ENCODE measurements around the gene HELZ. TPM values are rescaled to one million over a fixed set of nuclear protein-coding genes. Genes with fewer than 3 reads are reported as not detected.

Gene HELZ
- total and polyA plus RNA-seq, 2 of the 8 experiments (the other 6 are each of a cell fraction or from before 2014, with no cell fraction given), result 10.0 to 48.7 TPM

GRCh38 chr17:67232441-67232840, 12.6 kb downstream of the HELZ start:
- Histone ChIP-seq H3K27ac (ENCODE audit: low read depth, low read length) (no peak overlapping the region), H2BK12ac (ENCODE audit: low read depth, low read length) (no peak overlapping the region), H3K23me2 (ENCODE audit: low read depth, low read length) (no peaks in the 10 kb centered on the region), H3K4ac (replicated peaks; ENCODE audit: insufficient read length, low read depth, low read length) (no peak overlapping the region), H2BK120ac (replicated peaks; ENCODE audit: low read depth, low read length) (no peak overlapping the region), H3K79me2 (ENCODE audit: control insufficient read depth in 1 of 2, insufficient read depth in 2 of 2, low read length in 2 of 2) (peaks cover 0 to 13% of the 10 kb centered on the region in 2 experiments; a peak in 1 of 4 replicates), H3K9me3 (ENCODE audit: insufficient read depth in 2 of 2, low read depth in 1 of 2, low read length in 1 of 2) (no peaks in the 10 kb centered on the region), H4K20me1 (replicated peaks in 1 of 2; ENCODE audit: control insufficient read depth in 1 of 2, insufficient read depth in 2 of 2, low read length in 2 of 2) (no peaks in the 10 kb centered on the region), H3K27me3 (replicated peaks in 1 of 4; ENCODE audit: control insufficient read depth in 3 of 4, extremely low read depth in 1 of 4, insufficient read depth in 3 of 4, low read length in 3 of 4) (no peaks in the 10 kb centered on the region), H3K4me1 (replicated peaks in 1 of 4; ENCODE audit: control insufficient read depth in 3 of 4, insufficient read depth in 4 of 4, low read length in 3 of 4) (no peaks in the 10 kb centered on the region), H3K79me1 (ENCODE audit: low read depth, low read length) (peaks cover 2% of the 10 kb centered on the region), H3K36me3 (ENCODE audit: control insufficient read depth in 2 of 4, insufficient read depth in 4 of 4, low read length in 3 of 4) (peaks cover 0 to 13% (median 4%) of the 10 kb centered on the region in 4 experiments; a peak in 4 of 8 replicates), H4K5ac (ENCODE audit: insufficient read length, low read depth, low read length) (no peak overlapping the region), H4K91ac (replicated peaks; ENCODE audit: insufficient read length, low read length) (no peak overlapping the region), H4K8ac (ENCODE audit: extremely low read depth, insufficient read depth, low read length) (no peak overlapping the region), H2AFZ (ENCODE audit: low read length) (no peak overlapping the region), H2BK20ac (ENCODE audit: low read length) (no peak overlapping the region), H3K9ac (replicated peaks in 1 of 4; ENCODE audit: extremely low read depth in 1 of 4, low read depth in 3 of 4, low read length in 3 of 4) (no peak overlapping the region), H2BK5ac (ENCODE audit: low read depth, low read length) (no peak overlapping the region), H3K14ac (ENCODE audit: insufficient read length) (no peak overlapping the region), H3K18ac (ENCODE audit: extremely low read depth, low read length) (no peak overlapping the region), H3K56ac (replicated peaks; ENCODE audit: insufficient read length, low read depth, low read length) (no peak overlapping the region), H3K23ac (ENCODE audit: insufficient read length) (no peak overlapping the region), H2BK15ac (ENCODE audit: low read length) (no peak overlapping the region), H2AK5ac (ENCODE audit: low read depth, low read length) (no peak overlapping the region), H3K4me3 (ENCODE audit: extremely low read depth in 1 of 4, insufficient read depth in 2 of 4, low read depth in 3 of 4, low read length in 4 of 4) (no peak overlapping the region), H3K4me2 (ENCODE audit: insufficient read depth in 1 of 2, low read depth in 2 of 2, low read length in 2 of 2) (no peak overlapping the region)
- no peak for DNase-seq (ENCODE audit: low read depth in 1 of 2, low spot score in 2 of 2)
- FAIRE-seq, result no peak
- POLR2A ChIA-PET (ENCODE audit: partially characterized antibody), result interaction anchor here (1.1 kb wide), 1 partner anchor 10 kb away, joined by 3 read pairs; no protein-coding TSS in a partner anchor
- CTCF ChIA-PET (ENCODE audit: partially characterized antibody), result interaction anchor here (1.1 to 3.1 kb wide), 4 partner anchors 8 to 370 kb away, joined by 3 to 10 read pairs (median 4); no protein-coding TSS in a partner anchor
- 76% methylated on average over 2 of the region's 2 CpGs; no CpG with 5 or more reads in 1 of the 2 experiments for WGBS, 2 experiments (ENCODE audit: extremely low coverage in 1 of 2, insufficient coverage in 1 of 2, insufficient read length in 1 of 2, insufficient replicate concordance in 2 of 2, low coverage in 1 of 2, low lambda C conversion rate in 2 of 2, missing lambda C conversion rate in 1 of 2)
- TF ChIP-seq EP300 (IDR thresholded peaks at IDR 0.05; ENCODE audit: borderline replicate concordance in 1 of 2, low read depth in 2 of 2, low read length in 2 of 2) (no peak), HDAC2 (IDR thresholded peaks at IDR 0.05; ENCODE audit: borderline replicate concordance in 1 of 2, low read depth in 2 of 2, low read length in 2 of 2) (no peak), GTF2F1 (IDR thresholded peaks at IDR 0.05; ENCODE audit: borderline replicate concordance, low read depth, low read length) (no peak)
